PC-9 (cell line): ENCODE measurements around the gene DHRSX.

Source experiments
- CTCF ChIP-seq: fragments of 200-600 bp; sonication (generic); conservative IDR thresholded peaks from 2 replicates; pipeline ENCODE4 v1.6.1; 2017; ENCODE audit warnings: mixed run types, antibody characterized with exemption, mild to moderate bottlenecking, moderate library complexity
- EZH2 ChIP-seq: fragments of 200-600 bp; sonication (generic); IDR thresholded peaks from 2 replicates; pipeline ENCODE4 v1.8.0; 2017; ENCODE audit warnings: antibody characterized with exemption, low read depth

- no peak for TF ChIP-seq CTCF
- TF ChIP-seq EZH2: no peak
Observed at GRCh38 chrX:2404776-2405175, 96.0 kb downstream of the DHRSX start.
